ENCODE data around the gene HOXB1.
A peak's percentile ranks its signal among the peaks of the same experiment; 100 is the strongest.
"Not testable (repeated sequence)": the region's sequence is repeated elsewhere in the genome, so short reads cannot be mapped to it uniquely, and the experiment has no call there.

Gene HOXB1

DNA sequence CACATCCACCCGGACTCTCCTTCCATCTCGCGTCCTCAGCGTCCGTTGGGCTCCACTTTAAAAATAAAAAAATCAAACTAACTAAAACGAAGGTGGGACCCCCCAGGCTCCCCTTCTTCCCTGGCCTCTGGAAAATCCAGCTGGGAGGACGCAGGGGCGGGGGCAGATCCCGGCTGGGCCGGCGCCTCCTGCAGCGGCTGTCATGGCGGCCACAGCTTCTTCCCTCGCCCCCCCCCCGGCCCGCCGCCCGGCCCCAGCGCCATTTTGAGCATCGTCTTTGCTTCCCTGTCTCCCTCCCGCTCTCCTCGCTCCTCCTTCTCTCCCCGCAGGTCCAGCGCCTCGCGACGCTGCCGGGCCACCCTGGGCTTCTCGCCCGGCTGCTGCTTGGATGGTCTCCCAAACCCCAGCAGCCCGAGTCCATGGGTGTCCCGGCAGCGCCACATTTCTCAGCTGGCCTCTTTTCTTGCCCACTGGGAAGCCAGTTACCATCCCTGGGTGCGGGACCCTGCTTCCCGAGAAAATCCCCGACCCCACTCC is 10.8 kb upstream of the HOXB1 start:
- DNase-seq (ENCODE audit: low spot score) (no peak), ATAC-seq (ENCODE audit: low read depth) (no peak)
- Histone ChIP-seq H3K9me3 (ENCODE audit: severe bottlenecking) (no peaks in the 10 kb centered on the region), H3K27me3 (ENCODE audit: insufficient read depth, poor library complexity, severe bottlenecking) (peaks cover 3% of the 10 kb centered on the region), H3K4me1 (ENCODE audit: insufficient read depth, poor library complexity, severe bottlenecking) (no peaks in the 10 kb centered on the region), H3K36me3 (ENCODE audit: low read depth) (no peaks in the 10 kb centered on the region), H3K4me3 (ENCODE audit: severe bottlenecking) (no peak overlapping the region), H3K27ac (ENCODE audit: poor library complexity, severe bottlenecking) (no peak overlapping the region)
- TF ChIP-seq, protein P1, sequence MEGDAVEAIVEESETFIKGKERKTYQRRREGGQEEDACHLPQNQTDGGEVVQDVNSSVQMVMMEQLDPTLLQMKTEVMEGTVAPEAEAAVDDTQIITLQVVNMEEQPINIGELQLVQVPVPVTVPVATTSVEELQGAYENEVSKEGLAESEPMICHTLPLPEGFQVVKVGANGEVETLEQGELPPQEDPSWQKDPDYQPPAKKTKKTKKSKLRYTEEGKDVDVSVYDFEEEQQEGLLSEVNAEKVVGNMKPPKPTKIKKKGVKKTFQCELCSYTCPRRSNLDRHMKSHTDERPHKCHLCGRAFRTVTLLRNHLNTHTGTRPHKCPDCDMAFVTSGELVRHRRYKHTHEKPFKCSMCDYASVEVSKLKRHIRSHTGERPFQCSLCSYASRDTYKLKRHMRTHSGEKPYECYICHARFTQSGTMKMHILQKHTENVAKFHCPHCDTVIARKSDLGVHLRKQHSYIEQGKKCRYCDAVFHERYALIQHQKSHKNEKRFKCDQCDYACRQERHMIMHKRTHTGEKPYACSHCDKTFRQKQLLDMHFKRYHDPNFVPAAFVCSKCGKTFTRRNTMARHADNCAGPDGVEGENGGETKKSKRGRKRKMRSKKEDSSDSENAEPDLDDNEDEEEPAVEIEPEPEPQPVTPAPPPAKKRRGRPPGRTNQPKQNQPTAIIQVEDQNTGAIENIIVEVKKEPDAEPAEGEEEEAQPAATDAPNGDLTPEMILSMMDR (IDR thresholded peaks at IDR 0.05; ENCODE audit: poor library complexity, severe bottlenecking), result no peak

DNA sequence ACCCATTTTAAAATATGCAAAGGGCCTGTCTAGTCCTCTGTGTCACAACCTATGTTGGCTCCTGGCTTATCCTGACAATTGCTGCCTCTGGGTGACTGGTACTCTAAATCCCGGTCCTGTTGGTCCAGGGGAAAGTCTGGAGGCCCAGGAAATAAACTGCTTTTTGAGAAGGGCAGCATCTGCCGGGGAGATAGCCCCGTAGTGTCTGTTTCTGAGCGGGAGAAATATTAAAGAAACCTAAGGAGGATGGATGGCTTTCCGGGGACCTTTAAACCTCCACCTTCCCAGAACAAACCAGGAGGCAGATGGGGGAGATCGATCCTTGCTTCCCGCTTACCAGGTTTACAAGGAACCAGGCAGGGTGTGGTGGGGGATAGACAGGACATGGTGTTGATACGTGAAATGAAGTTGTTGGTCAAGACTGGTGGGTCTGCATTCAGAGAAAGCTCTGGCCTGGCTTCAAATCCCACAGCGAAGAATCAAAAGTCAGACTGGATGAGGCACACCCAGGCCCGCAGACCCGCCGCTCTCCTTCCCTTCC is 10.3 kb upstream of the HOXB1 start:
- Histone ChIP-seq H3K4me3 (ENCODE audit: severe bottlenecking) (no peak overlapping the region), H3K27me3 (ENCODE audit: insufficient read depth, poor library complexity, severe bottlenecking) (peaks cover 3% of the 10 kb centered on the region), H3K9me3 (ENCODE audit: severe bottlenecking) (no peaks in the 10 kb centered on the region), H3K36me3 (ENCODE audit: low read depth) (no peaks in the 10 kb centered on the region), H3K27ac (ENCODE audit: poor library complexity, severe bottlenecking) (no peak overlapping the region), H3K4me1 (ENCODE audit: insufficient read depth, poor library complexity, severe bottlenecking) (no peaks in the 10 kb centered on the region)
- DNase-seq (ENCODE audit: low spot score) (no peak), ATAC-seq (ENCODE audit: low read depth) (no peak)
- TF ChIP-seq, protein P1 (IDR thresholded peaks at IDR 0.05; ENCODE audit: poor library complexity, severe bottlenecking), result no peak

DNA sequence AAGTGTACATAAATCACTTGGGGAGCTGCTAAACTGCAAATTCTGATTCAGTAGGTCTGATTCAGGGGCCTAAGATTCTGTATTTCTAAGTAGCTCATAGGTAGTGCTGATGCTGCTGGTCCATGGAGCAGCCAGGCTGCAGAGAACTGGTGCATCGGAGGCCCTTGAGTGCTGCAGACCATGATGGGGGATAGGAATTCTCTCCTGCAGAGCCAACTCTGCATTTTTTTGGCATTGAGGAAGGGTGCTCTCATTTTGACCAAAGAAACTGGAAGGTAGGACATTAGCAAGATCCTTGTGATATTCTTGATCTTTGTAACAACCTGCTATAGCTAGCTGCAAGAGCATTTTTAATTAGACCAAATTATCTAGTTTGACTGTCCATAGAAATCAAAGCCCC is 9.4 kb upstream of the HOXB1 start:
- no peak overlapping the region for H3K27ac ChIP-seq (ENCODE audit: poor library complexity, severe bottlenecking)
- H3K4me3 ChIP-seq (ENCODE audit: severe bottlenecking), result no peak overlapping the region
- no peaks in the 10 kb centered on the region for H3K9me3 ChIP-seq (ENCODE audit: severe bottlenecking)
- H3K27me3 ChIP-seq (ENCODE audit: insufficient read depth, poor library complexity, severe bottlenecking), result peaks cover 3% of the 10 kb centered on the region
- ATAC-seq (ENCODE audit: low read depth), result no peak
- TF ChIP-seq, protein P1 (IDR thresholded peaks at IDR 0.05; ENCODE audit: poor library complexity, severe bottlenecking), result no peak
- H3K36me3 ChIP-seq (ENCODE audit: low read depth), result no peaks in the 10 kb centered on the region
- H3K4me1 ChIP-seq (ENCODE audit: insufficient read depth, poor library complexity, severe bottlenecking), result no peaks in the 10 kb centered on the region
- no peak for DNase-seq (ENCODE audit: low spot score)

DNA sequence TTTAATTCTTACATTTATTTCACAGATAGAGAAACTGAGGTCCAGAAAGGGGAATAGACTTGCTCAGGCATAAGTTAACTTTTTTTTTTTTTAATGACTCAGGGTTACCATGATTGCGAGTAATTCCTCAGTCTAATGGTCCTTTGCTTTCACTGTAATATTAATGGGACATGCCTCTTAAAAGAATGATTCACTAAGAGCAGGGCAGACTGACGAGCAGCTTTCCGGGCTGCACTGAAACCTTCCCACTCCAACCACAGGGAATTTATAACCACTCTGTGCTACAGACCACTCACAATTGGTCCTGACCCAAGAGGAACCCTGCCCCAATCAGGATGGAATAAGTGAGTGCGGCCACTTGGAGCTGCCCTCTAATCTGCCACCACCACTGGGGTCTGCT is 8.4 kb upstream of the HOXB1 start:
- peaks cover 3% of the 10 kb centered on the region for H3K27me3 ChIP-seq (ENCODE audit: insufficient read depth, poor library complexity, severe bottlenecking)

DNA sequence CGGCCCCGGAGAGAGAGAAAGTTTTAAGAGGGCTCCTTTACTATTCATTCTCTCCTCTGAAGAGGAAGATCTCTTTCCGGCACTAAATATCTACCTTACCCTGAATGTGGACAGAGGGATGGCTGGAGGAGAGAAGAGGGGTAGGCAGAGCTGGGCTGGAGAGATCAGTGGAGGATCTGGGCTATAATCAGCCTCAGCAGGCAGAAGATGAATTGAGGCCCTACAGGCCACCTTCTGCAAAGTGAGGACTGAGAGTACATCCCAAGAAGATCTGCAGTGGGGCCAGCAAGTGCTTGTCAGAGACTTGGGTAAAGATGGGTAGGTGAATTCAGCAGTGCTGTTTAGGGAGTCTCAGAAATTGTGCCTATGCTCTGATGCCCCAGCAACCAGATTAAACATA is 6.5 kb upstream of the HOXB1 start:
- H3K27me3 ChIP-seq (ENCODE audit: insufficient read depth, poor library complexity, severe bottlenecking), result peaks cover 3% of the 10 kb centered on the region

More for the DNA sequence above, 8.4 kb upstream of the HOXB1 start:
- ATAC-seq (ENCODE audit: low read depth) (peak; percentile 46; the same call in 2 of the 3 replicates), DNase-seq (ENCODE audit: low spot score) (no peak)
- Histone ChIP-seq H3K4me1 (ENCODE audit: insufficient read depth, poor library complexity, severe bottlenecking) (no peaks in the 10 kb centered on the region), H3K27ac (ENCODE audit: poor library complexity, severe bottlenecking) (no peak overlapping the region), H3K4me3 (ENCODE audit: severe bottlenecking) (no peak overlapping the region), H3K36me3 (ENCODE audit: low read depth) (no peaks in the 10 kb centered on the region), H3K9me3 (ENCODE audit: severe bottlenecking) (no peaks in the 10 kb centered on the region)
- TF ChIP-seq, protein P1 (IDR thresholded peaks at IDR 0.05; ENCODE audit: poor library complexity, severe bottlenecking), result no peak

DNA sequence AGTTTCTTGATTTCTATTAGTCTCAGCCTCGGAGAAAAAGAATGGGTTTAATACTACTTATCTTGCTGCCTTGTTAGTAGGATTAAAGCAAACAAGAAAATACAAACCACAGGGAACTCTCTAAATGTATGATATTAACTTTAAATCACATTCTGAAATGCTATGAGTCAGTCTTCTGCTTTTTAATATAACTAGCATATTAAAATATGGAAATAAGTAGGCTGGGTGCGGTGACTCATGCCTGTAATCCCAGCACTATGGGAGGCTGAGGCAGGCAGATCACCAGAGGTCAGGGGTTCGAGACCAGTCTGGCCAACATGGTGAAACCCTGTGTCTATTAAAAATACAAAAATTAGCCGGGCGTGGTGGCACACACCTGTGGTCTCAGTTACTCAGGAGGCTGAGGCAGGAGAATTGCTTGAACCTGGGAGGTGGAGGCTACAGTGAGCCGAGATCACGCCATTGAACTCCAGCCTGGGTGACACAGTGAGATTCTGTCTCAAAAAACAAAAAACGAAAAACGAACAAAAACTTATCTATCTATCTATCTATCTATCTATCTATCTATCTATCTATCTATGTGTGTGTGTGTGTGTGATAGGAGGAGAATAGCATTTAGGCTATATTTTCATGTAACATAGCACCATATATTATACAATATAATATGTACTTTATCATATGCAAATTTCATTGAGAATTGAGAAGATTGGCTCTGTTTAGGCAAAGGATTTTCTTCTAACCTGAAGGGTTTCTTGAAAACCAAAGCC is 5.2 kb upstream of the HOXB1 start:
- not testable (repeated sequence) for ATAC-seq (ENCODE audit: low read depth); DNase-seq (ENCODE audit: low spot score)

More for the DNA sequence above, 6.5 kb upstream of the HOXB1 start:
- no peak for DNase-seq (ENCODE audit: low spot score)
- no peak for ATAC-seq (ENCODE audit: low read depth)
- Histone ChIP-seq H3K36me3 (ENCODE audit: low read depth) (no peaks in the 10 kb centered on the region), H3K4me3 (ENCODE audit: severe bottlenecking) (no peak overlapping the region), H3K9me3 (ENCODE audit: severe bottlenecking) (no peaks in the 10 kb centered on the region), H3K4me1 (ENCODE audit: insufficient read depth, poor library complexity, severe bottlenecking) (no peaks in the 10 kb centered on the region), H3K27ac (ENCODE audit: poor library complexity, severe bottlenecking) (no peak overlapping the region)
- TF ChIP-seq, protein P1 (IDR thresholded peaks at IDR 0.05; ENCODE audit: poor library complexity, severe bottlenecking), result no peak

More for the DNA sequence above, 5.2 kb upstream of the HOXB1 start:
- not testable (repeated sequence) for H3K27ac ChIP-seq (ENCODE audit: poor library complexity, severe bottlenecking); H3K36me3 ChIP-seq (ENCODE audit: low read depth); H3K4me1 ChIP-seq (ENCODE audit: insufficient read depth, poor library complexity, severe bottlenecking); H3K27me3 ChIP-seq (ENCODE audit: insufficient read depth, poor library complexity, severe bottlenecking); H3K9me3 ChIP-seq (ENCODE audit: severe bottlenecking); H3K4me3 ChIP-seq (ENCODE audit: severe bottlenecking)
